Endothelial cell (in vitro differentiated cells): ENCODE measurements around the gene ANKRD60. TPM values are rescaled to one million over a fixed set of nuclear protein-coding genes. Genes with fewer than 3 reads are reported as not detected.

Source experiments
- DNase-seq: peaks from one replicate; pipeline ENCODE4 v3.0.0; 2021; ENCODE audit warnings: low spot score
- H3K27ac Mint-ChIP-seq: one replicate; pipeline ENCODE4 v1.8.0; 2021; ENCODE audit warnings: mixed read lengths, inconsistent platforms; ENCODE audit not compliant: unreplicated experiment
- H3K27me3 Mint-ChIP-seq: one replicate; pipeline ENCODE4 v1.8.0; 2021; ENCODE audit warnings: mild to moderate bottlenecking, moderate library complexity, mixed read lengths, inconsistent platforms; ENCODE audit not compliant: unreplicated experiment
- H3K36me3 Mint-ChIP-seq: one replicate; pipeline ENCODE4 v1.8.0; 2021; ENCODE audit warnings: mild to moderate bottlenecking, low read depth, mixed read lengths, inconsistent platforms; ENCODE audit not compliant: unreplicated experiment
- H3K4me1 Mint-ChIP-seq: one replicate; pipeline ENCODE4 v1.8.0; 2021; ENCODE audit warnings: mild to moderate bottlenecking, mixed read lengths, inconsistent platforms; ENCODE audit not compliant: unreplicated experiment
- H3K4me3 Mint-ChIP-seq: one replicate; pipeline ENCODE4 v1.8.0; 2021; ENCODE audit warnings: mild to moderate bottlenecking, mixed read lengths, inconsistent platforms; ENCODE audit not compliant: unreplicated experiment
- H3K9me3 Mint-ChIP-seq: one replicate; pipeline ENCODE4 v1.8.0; 2021; ENCODE audit warnings: mixed read lengths, inconsistent platforms; ENCODE audit not compliant: unreplicated experiment
- CTCF ChIP-seq: fragments of 200-600 bp; sonication (generic); IDR thresholded peaks from one replicate; pipeline ENCODE4 v1.5.0; 2021; ENCODE audit warnings: antibody characterized with exemption; ENCODE audit not compliant: unreplicated experiment
- total RNA-seq: library from RNA; stranded (reverse); fragmentation: NEBNext Ultra II Directional; extraction: Animal tissue kit (Norgen Biotek cat#: 25700); gene quantifications from one replicate; pipeline ENCODE4 v1.2.1, GENCODE V29; 2021; ENCODE audit not compliant: unreplicated experiment

The ANKRD60 gene
- total RNA-seq, 1 donor from 2014 or later = not detected

- no peaks in the 10 kb centered on the region for H3K9me3 Mint-ChIP-seq
- peaks cover 2% of the 10 kb centered on the region for H3K4me1 Mint-ChIP-seq
- DNase-seq = no peak
- no peak for TF ChIP-seq CTCF
- H3K4me3 Mint-ChIP-seq = no peak overlapping the region
- peaks cover 7% of the 10 kb centered on the region for H3K27me3 Mint-ChIP-seq
- H3K36me3 Mint-ChIP-seq = no peaks in the 10 kb centered on the region
- no peak overlapping the region for H3K27ac Mint-ChIP-seq
Observed at GRCh38 chr20:58208944-58209343, 19.5 kb downstream of the ANKRD60 start.

GRCh38 chr20:58205850-58206249 is 22.6 kb downstream of the ANKRD60 start:
- no peaks in the 10 kb centered on the region for H3K36me3 Mint-ChIP-seq
- H3K27me3 Mint-ChIP-seq = peaks cover 7% of the 10 kb centered on the region
- no peak overlapping the region for H3K27ac Mint-ChIP-seq
- H3K4me1 Mint-ChIP-seq = no peaks in the 10 kb centered on the region
- no peaks in the 10 kb centered on the region for H3K9me3 Mint-ChIP-seq
- no peak overlapping the region for H3K4me3 Mint-ChIP-seq
- no peak for TF ChIP-seq CTCF
- no peak for DNase-seq

- TF ChIP-seq CTCF = no peak
- H3K9me3 Mint-ChIP-seq = no peaks in the 10 kb centered on the region
- no peak overlapping the region for H3K27ac Mint-ChIP-seq
- no peak for DNase-seq
- H3K4me1 Mint-ChIP-seq = peaks cover 2% of the 10 kb centered on the region
- H3K36me3 Mint-ChIP-seq = peaks cover 2% of the 10 kb centered on the region
- H3K4me3 Mint-ChIP-seq = no peak overlapping the region
- H3K27me3 Mint-ChIP-seq = peaks cover 15% of the 10 kb centered on the region
Observed at GRCh38 chr20:58202044-58202443, 26.4 kb downstream of the ANKRD60 start.

GRCh38 chr20:58201616-58202015 is 26.8 kb downstream of the ANKRD60 start:
- Mint-ChIP-seq H3K4me3 (no peak overlapping the region), H3K27ac (no peak overlapping the region), H3K36me3 (peaks cover 3% of the 10 kb centered on the region), H3K27me3 (peaks cover 19% of the 10 kb centered on the region), H3K9me3 (no peaks in the 10 kb centered on the region), H3K4me1 (peaks cover 2% of the 10 kb centered on the region)
- no peak for TF ChIP-seq CTCF
- DNase-seq = no peak

GRCh38 chr20:58199469-58199868 is 29.0 kb downstream of the ANKRD60 start:
- no peak for TF ChIP-seq CTCF
- no peak for DNase-seq
- Mint-ChIP-seq H3K27ac (no peak overlapping the region), H3K4me1 (peaks cover 2% of the 10 kb centered on the region), H3K9me3 (no peaks in the 10 kb centered on the region), H3K36me3 (peaks cover 3% of the 10 kb centered on the region), H3K27me3 (peaks cover 15% of the 10 kb centered on the region), H3K4me3 (no peak overlapping the region)
